ENCODE data around the gene CHSY1.

Gene CHSY1

DNA sequence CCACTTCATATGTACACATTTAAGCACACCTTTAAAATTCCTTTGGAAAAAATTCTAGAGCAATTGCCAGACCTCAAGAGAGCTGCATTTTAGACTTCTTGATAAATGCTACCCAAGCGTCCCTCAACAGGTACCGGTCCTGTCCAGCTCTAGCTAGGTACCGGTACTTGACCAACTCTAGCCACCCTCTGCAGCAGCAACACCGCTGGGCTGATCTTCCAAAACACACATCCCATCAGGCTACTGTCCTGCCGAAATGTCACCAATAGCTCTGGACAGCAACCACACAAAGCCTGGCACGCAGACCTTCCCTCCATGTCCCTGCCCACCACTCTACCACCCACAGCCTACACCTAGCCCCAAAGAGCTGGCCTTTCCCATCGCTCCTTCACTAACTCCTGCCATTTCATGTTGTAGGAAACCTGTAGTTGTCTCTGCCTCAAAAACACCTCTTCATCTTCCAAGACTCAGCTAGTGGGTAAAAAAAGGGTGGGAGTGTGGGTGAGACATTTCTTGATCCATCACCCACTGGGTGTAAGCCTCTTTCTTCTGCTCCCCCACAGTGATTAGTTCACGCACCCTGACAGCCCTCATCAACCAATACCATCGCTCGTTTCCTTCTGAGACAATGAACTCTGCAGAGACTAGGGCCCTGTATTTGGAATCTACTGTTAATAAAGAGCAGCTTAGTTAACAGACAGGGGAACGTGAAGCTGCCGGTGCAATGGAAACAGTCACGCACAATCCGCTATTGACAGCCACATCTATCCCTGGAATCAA lies 6.8 kb downstream of the CHSY1 start:
- H3K4me3 ChIP-seq (ENCODE audit: low read length), result no peak overlapping the region

DNA sequence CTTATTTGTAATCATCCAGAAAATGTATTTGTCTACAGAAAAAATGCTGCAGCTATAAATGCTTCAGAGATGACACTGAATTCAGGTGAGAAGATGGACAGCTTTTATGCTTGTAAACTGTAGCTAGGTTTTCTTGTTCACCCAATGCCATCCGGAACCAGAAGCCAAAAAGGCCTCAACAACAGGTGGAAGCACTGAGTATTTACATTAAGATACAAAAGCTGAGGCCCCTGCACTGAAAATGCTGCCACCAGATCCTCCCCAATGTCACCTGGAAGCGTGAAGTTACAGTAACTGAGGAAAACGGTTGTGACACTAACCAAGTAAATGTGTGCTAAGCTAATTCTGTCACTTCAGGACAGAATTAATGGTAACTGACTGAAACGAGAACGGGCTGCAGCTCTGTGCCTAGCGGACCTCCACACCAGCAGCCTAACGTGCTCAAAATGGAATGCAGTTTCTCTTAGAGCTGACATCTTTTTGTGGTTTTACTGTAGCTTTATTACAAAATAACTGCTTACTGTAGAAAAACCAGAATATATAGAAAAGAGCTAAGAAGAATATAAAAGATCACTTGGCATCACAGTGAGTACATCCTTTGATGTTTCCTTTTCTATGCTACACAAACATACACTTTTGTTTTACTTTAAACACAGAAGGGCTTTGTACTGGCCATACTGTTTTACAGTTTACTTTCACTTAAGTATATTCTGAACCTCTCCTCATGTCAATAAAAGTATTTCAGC lies 7.6 kb downstream of the CHSY1 start:
- no peak for TF ChIP-seq ZNF274 (IDR thresholded peaks at IDR 0.05; ENCODE audit: low read depth, low read length)
- H3K4me3 ChIP-seq (ENCODE audit: low read length), result peak overlapping the region; percentile 44; the same call in 1 of the 2 replicates

More for the DNA sequence above, 6.8 kb downstream of the CHSY1 start:
- no peak for TF ChIP-seq ZNF274 (IDR thresholded peaks at IDR 0.05; ENCODE audit: low read depth, low read length)

DNA sequence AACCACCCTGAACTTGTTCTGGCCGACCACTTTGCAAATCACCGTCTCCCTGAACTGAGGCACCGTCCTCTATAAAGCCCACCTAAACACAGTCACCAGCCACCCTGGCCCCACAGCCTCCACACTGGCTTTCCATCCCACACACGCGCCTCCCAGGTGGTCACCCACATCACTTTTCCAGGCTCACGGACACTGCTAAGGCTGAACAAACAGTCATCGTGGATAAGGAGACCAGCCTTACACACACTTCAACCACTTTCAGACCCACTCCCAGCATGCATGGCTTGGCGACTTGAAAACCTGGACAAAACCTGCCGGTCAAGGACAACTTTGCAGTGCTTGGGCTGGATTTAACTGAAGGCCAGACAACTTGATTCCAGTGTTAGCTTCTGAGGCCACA lies 8.4 kb downstream of the CHSY1 start:
- TF ChIP-seq ZNF274 (IDR thresholded peaks at IDR 0.05; ENCODE audit: low read depth, low read length), result no peak
- H3K4me3 ChIP-seq (ENCODE audit: low read length), result no peak overlapping the region

DNA sequence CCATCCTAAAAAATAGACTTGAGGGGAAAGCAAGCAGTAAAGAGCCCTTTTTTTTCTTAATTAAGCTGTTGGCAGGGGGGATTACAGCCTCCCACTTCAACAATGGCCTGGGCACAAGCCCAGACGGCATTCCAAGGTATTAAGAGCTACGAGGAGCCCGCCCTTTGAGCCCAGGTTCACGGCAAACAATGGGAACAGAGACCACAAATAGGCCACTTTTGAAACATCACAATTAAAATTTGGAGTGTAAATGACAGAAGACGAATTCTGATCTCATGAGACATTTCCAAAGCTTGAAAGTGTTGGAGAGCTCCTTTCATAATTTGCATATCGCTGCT lies 8.9 kb downstream of the CHSY1 start:
- peak overlapping the region; percentile 49; the same call in 1 of the 2 replicates for H3K4me3 ChIP-seq (ENCODE audit: low read length)
- no peak for TF ChIP-seq ZNF274 (IDR thresholded peaks at IDR 0.05; ENCODE audit: low read depth, low read length)

DNA sequence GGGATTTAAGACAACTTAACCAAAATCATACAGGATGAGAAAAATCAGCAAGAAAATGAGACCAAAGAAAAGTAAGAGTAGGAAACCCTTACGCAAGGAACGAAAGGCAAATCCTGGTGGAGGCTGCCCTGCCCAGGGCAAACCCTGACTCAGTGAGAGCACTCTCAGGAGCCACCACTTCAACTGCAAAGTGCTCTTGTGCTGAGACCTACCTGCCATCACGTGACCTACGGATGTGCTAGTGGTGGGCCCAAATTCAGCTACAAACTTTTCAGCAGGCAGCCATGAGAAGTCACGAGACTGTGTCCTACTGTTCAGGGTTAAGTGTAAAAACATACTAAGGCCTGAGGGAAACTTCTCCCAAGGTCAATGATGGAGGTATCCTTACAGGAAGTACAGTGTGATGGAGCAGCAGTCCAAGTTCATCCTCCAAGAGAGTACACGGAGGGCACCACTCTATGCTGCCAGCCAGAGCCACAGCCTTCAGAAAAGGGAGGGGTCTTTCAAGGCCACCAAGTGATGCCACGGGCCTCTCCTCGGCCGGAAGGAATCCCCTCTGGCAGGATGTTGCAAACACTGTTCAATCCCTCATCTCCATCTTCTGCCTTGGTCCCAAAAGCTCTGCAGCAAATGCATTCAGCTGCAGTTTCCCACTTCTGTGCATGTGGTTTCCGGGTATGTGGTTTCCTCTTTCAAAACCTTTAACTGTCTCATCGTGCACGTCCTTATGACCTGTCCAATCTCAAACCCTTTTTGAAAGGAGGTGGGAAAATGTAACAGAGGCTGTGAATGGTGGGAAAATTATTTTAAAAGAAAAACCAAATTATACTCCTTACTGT lies 9.5 kb downstream of the CHSY1 start:
- TF ChIP-seq ZNF274 (IDR thresholded peaks at IDR 0.05; ENCODE audit: low read depth, low read length), result no peak
- H3K4me3 ChIP-seq (ENCODE audit: low read length), result peak overlapping the region; percentile 49; the same call in 1 of the 2 replicates

DNA sequence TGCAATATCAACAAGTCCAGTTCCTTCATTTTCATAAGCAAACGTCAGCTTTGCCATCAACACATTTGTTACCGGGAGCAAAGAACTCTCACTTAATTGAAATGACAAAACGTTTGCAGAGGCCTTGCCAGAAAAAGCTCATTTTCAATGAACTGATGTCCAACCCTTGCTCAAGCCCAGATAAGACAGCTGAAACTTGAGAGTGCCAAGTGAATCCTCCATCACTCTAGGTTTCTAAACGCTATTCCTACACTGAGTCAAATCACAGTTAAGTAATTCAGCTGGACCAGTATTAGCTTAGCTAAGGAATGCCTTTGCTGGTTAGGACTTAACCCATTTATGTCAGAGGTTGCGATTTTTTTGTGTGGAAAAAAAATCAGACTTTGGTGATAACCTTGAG lies 11.5 kb downstream of the CHSY1 start:
- H3K4me3 ChIP-seq (ENCODE audit: low read length), result no peak overlapping the region
- no peak for TF ChIP-seq ZNF274 (IDR thresholded peaks at IDR 0.05; ENCODE audit: low read depth, low read length)

DNA sequence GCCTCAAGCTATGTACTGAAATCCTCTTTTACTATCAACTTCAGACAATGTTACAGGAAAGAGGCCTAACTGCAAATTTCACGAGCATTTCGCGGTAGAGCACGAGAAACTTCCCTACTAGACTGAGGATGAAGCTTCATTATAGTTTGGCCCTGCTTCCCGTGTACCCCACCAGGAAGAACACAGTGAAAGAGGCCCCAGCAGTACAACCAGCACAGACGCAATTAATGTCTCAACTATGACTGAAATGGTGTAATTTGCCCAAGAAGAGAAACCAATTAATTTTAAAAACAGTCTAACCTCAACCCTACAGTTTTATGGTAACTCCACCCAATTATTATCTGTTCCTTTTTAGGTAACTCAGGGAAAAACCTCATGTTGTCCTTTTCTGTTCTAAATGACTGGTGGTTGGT lies 12.1 kb downstream of the CHSY1 start:
- no peak for TF ChIP-seq ZNF274 (IDR thresholded peaks at IDR 0.05; ENCODE audit: low read depth, low read length)
- H3K4me3 ChIP-seq (ENCODE audit: low read length), result peak overlapping the region; percentile 47

DNA sequence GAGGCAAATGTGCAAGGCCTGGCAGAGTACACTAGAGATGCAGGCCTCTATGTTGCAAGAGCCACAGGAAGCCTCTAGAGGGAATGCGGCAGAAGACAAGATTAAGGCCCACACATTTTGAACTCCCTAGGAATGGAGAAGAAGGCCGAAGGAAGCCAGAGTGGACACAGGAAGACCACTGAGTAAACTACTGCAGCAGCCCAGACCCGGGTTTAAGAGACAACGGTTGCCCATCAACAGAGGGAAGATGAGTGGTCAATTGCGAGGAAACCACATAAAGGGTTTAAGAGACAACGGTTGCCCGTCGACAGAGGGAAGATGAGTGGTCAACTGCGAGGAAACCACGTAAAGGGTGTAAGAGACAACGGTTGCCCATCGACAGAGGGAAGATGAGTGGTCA lies 14.6 kb downstream of the CHSY1 start:
- TF ChIP-seq ZNF274 (IDR thresholded peaks at IDR 0.05; ENCODE audit: low read depth, low read length), result no peak
- H3K4me3 ChIP-seq (ENCODE audit: low read length), result no peak overlapping the region

DNA sequence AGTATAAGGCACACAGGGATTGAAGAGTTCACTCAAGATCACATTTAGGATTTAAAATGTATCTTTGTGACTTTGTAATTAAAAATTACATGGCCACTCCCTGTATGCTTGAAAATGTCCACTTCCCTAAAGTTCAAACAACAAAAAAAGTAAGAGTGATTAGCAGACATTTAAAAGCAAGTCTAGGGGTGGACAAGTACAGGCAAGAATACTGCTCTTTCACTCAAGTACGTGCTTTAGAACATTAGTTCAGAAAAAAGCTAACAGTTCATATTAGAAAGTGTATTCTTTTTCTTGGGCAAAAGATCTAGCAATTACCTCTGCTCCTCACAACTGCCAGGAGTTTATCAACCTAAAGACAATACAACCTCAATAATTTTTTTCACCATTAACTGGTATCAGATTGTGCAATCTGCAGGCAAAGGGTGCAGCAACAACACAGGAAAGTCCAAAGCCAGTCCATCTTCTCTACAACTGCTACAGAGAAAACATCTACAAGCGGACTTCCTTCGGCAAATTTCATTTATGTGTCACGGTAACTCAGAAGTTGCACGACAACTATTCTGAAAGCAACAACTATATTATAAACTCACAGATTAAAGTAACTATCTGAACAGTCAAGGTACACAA lies 18.1 kb downstream of the CHSY1 start:
- no peak for TF ChIP-seq ZNF274 (IDR thresholded peaks at IDR 0.05; ENCODE audit: low read depth, low read length)
- no peak overlapping the region for H3K4me3 ChIP-seq (ENCODE audit: low read length)

DNA sequence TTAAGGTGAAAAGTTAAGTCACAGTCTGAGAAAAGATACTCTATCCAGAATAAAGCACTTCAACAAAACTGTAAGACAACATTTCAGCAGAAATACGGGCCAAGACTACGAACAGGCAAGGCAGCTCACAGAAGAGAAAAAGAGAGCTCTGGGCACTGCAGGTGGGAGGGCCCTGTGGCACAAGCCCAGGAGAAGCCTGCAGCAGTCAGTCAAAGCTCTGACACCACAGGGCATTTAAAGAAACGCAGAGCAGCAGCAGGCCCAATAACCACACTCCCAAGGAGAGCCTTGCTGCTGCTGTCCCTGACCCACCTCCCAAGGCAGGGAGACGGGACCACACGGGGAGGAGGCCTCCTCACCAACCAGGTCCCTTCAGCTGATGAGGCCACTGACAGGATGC lies 19.2 kb downstream of the CHSY1 start:
- no peak for TF ChIP-seq ZNF274 (IDR thresholded peaks at IDR 0.05; ENCODE audit: low read depth, low read length)
- H3K4me3 ChIP-seq (ENCODE audit: low read length), result no peak overlapping the region

DNA sequence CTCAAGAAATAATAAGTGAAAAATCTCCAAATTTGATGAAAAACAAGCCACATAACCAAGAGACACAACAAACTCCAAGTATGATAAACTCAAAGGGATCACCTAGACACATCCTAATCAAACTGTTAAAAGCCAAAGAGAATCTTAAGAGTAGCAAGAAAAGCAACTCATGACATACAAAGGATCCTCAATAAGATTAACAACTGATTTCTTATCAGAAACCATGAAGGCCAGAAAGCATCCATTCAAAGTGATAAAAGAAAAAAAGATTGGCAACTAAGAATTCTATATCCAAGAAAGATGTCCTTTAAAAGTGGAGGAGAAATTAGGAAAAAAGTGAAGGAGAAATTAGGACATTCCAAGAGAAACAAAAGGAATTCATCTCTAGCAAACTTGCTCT lies 23.5 kb downstream of the CHSY1 start:
- no peak overlapping the region for H3K4me3 ChIP-seq (ENCODE audit: low read length)
- no peak for TF ChIP-seq ZNF274 (IDR thresholded peaks at IDR 0.05; ENCODE audit: low read depth, low read length)

DNA sequence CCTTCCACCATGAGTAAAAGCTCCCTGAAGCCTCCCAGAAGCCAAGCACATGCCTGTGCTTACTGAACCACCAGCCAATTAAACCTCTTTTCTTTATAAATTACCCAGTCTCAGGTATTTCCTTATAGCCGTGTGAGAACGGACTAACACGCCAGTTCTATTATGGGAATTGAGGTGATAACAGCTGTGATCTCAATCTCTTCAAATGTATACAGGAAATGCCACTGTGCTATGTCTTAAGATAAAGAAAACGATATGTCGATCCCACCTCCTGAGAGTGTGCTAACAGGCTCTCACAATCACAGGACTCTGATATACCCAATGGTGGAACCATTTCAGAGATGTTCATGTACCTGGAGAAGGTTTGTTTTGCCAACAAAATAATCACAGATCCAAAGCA lies 26.2 kb downstream of the CHSY1 start:
- H3K4me3 ChIP-seq (ENCODE audit: low read length), result no peak overlapping the region
- TF ChIP-seq ZNF274 (IDR thresholded peaks at IDR 0.05; ENCODE audit: low read depth, low read length), result no peak

DNA sequence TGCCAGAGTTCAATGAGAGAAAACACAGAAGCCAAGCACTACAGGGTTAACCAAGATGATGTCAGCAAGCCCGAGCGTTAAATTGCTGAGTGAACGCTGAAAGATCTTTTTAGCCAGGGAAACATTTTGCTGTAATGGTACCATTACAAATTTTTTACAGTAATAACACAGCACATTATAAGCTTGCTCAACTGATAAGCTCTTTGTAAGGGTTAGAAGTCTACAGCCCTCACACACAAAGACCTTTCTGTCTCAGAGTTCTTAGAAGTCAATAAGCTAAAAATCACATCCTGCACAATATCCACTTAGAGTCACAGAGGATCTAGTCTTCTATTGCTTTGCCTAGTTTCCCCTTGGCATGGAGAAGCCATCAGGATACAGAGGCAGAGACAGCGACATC lies 29.9 kb downstream of the CHSY1 start:
- no peak overlapping the region for H3K4me3 ChIP-seq (ENCODE audit: low read length)
- no peak for TF ChIP-seq ZNF274 (IDR thresholded peaks at IDR 0.05; ENCODE audit: low read depth, low read length)

DNA sequence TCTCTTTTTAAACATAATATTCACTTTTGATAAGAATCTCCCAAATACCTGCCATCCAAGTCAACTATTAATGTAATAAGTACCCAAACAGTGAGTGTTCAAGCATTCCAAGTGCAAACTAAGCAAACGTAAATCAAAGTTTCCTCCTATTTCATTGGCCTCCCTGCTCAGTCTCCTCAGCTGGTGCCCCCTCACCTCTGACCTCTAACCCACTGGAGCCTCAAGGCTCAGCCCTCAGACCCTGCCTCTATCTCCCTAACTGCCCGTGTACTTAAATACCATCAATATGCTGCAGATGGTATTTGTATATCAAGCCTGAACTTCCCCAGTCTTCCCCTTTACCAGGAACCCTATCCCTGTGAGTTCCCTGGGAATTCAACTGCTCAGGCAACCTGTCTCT lies 31.8 kb downstream of the CHSY1 start:
- H3K4me3 ChIP-seq (ENCODE audit: low read length), result no peak overlapping the region
- no peak for TF ChIP-seq ZNF274 (IDR thresholded peaks at IDR 0.05; ENCODE audit: low read depth, low read length)
